NCI-H1417 (cell line): ENCODE data around the gene RUVBL1.
"Not testable (repeated sequence)": the region's sequence is repeated elsewhere in the genome, so short reads cannot be mapped to it uniquely, and the experiment has no call there.

ENCODE experiments used
- DNase-seq, 3 experiments: peaks; one replicate each; lab custom pipeline; 2025; lab: John Stamatoyannopoulos, UW

Gene RUVBL1

DNA sequence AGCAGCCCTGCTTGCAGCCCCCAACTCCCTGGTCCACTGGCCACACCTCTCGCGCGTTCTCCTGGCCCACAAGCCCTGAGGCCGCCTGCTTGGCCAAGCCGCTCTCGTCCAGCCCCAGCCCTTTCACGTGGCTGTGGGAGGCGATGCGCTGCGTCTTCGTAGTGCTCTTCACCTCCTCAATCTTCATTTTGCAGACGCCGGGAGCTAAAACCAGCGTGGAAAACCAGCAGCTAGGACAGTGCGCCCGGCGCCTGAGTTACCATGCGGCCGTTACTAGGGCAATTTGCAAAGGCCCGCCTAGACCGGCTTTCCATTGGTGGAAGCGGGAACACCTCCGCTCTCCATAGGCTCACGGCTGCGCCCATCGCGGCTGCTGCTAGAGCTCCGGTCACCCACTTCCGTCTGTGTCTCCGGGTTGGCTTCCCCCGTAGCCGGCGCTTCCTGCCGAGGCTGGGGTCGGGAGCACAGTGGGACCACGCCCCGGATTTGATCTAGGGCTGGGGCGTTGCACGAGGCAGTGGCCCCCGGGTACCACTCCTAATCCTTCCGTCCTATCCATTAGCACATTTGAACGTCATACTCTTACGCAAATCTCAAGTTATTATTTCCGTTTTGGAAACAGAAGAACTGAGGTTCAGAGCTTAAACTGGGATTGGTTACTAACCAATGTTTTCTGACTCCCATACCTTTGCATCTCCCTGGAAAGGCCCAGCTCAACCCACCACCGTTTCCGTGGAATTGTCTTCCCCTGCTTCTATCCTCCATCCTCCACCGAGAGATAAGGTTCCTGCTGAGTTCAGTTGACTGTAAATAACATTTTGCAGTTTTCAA lies at the start of gene RUVBL1:
RUVBL1 (minus strand) TSS at position 275 of the 831 bp plus-strand sequence; CDS start at position 187, 88 bp downstream.
- peak; percentile 97 to 100 (median 100) for DNase-seq

GRCh38 chr3:128173200-128173599 lies 49.6 kb upstream of the RUVBL1 start:
- no peak for DNase-seq

DNA sequence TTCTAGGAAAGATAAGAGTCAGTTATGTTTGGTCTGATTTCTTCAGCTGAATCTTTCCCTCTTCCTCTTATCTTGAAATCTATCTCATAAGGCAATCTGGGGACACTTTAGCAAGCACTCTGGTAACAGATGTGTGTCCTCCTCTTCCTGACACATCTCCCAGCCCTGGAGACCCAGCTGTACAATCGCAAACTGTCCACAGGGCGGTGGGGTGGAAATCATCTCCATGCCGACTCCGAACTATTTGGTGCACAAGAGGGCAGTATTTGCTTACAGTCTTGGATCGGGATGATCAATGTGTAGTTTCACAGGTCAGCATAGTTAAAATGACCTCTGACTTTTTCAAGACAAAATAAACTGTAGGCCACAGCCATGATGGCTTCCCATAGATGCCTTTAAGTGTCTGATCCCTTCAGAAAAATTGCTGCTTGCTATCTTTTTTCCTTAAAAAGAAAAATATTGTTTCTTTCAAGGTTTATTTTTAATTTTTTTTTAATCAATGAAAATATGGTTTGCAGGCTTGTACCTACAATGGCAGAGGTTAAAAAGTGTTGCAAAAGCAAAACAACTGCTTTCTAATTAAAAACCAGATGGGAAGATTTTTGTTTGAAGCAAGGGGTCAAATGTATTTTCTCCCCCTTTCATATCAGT lies 47.4 kb upstream of the RUVBL1 start:
- peak; percentile 14 to 94 (median 79) for DNase-seq

GRCh38 chr3:128168836-128169235 lies 45.2 kb upstream of the RUVBL1 start:
- no peak for DNase-seq

DNA sequence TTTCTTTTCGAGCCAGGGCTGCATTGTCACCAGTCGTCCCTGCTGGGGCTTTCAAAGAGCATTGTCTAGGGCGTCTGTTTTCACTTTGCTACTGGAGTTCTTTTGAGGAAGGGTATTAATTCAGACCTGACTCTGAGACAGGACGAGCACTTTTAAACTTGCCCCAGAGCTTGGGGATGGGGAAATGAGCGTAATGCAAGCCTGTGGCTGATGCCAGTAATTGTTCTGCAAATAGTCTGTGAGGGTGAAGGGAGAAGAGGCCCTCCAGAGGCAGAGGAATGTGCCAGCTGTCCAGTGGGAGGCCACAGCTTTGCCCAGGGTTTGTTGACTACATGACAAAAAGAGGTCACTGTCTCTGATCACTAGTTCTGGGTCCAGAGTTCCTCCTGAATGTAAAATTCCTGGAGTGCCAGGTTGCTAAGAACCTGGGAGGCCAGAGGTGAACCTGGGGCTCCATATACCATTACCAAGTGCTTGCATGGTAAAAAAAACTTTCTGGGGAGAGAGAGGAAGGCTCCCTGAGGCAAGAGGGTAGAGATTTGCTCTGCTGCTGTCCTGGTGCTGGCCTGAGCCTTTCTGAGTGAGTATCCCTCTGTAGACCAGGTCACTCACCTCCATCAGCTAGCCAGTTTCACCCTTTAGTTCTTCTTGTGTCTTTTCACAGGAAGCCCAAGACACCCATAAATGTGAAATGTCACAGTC lies 44.5 kb upstream of the RUVBL1 start:
- DNase-seq, result no peak

- DNase-seq, result no peak
These were observed 44.0 kb upstream of the RUVBL1 start for GRCh38 chr3:128167646-128167972.

- DNase-seq, result no peak
These were observed 43.4 kb upstream of the RUVBL1 start for GRCh38 chr3:128166971-128167453.

- DNase-seq, result no peak
These were observed 39.8 kb upstream of the RUVBL1 start for GRCh38 chr3:128163432-128163831.

DNA sequence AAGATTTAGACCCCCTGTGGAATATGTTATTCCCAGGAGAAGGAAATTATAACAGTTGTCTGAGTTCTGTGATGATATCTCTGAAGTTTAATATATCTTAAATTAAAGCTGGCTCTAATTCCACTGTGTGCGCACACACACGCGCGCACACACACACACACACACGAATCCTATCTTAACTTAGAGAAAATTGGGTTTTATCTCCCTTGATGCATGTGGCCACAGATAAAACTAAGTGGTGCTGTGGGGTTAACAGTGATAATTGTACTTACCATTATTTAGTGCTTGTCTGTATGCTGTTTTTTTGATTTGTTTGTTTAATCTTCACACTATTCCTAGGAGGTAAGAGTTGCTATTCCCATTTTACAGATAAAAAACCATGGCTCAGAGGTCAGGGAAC lies 37.0 kb upstream of the RUVBL1 start:
- DNase-seq, result no peak

GRCh38 chr3:128155616-128156360 lies 32.2 kb upstream of the RUVBL1 start:
- no peak for DNase-seq

- not testable (repeated sequence) for DNase-seq
These were observed 30.7 kb upstream of the RUVBL1 start for GRCh38 chr3:128154354-128154753.

GRCh38 chr3:128153156-128154041 lies 29.8 kb upstream of the RUVBL1 start, which contains the start of gene EEFSEC:
TSS of gene EEFSEC (plus strand) at chr3:128153481. CDS start at chr3:128153508, 27 bp downstream.
- DNase-seq, result peak; percentile 77 to 98 (median 93)

DNA sequence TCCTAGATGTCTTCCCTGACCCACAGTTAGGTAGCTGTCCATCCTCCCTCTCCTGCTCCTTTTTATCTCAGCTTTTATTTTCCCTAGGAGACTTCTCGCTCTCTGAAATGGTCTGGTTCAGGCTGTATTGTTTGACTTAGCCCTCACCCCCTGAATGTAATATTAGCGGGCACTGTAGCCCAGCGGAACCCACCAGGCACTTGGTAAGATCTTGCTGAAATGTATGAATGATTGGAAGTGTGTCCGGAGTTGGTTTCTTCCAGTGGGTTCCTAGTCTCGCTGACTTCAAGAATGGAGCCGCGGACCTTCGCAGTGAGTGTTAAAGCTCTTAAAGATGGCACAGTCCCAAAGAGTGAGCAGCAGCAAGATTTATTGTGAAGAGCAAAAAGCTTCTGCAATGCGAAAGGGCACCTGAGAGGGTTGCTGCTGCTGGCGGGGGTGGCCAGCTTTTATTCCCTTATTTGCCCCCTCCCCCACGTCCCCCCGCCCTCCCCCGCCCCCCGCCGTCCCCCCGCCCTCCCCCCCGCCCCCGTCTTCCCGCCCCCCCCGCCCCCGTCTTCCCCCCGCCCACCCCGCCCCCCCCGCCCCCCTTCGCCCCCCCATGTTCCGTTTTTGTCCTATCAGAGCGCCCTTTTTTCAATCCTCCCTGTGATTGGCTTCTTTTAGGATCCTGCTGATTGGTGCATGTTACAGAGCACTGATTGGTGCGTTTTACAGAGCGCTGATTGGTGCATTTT lies 29.0 kb upstream of the RUVBL1 start:
- peak in 1 of 3 experiments; percentile 42 for DNase-seq

GRCh38 chr3:128151758-128152274 lies 28.2 kb upstream of the RUVBL1 start:
- DNase-seq, result no peak

DNA sequence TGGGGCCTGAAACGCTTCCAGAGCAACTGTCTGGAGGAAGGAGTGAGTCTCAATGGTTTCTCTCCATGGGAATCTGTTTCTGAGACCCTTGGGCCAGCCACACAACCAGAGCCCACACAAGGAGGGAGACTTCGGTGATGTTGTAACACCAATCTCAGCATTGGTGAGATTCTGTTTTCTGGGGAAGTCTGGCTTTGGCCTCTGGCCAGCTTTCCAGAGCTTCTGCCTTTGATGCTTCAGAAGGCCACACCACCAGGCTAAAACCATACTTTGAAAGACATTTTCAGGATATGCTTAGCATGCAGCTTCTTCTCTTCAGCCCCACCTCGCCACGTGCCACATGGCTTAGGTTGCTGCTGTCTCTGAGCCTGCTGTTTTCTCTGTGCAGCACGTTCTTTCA lies 26.0 kb upstream of the RUVBL1 start:
- DNase-seq, result no peak

- no peak for DNase-seq
These were observed 22.6 kb upstream of the RUVBL1 start for GRCh38 chr3:128146201-128146600.

DNA sequence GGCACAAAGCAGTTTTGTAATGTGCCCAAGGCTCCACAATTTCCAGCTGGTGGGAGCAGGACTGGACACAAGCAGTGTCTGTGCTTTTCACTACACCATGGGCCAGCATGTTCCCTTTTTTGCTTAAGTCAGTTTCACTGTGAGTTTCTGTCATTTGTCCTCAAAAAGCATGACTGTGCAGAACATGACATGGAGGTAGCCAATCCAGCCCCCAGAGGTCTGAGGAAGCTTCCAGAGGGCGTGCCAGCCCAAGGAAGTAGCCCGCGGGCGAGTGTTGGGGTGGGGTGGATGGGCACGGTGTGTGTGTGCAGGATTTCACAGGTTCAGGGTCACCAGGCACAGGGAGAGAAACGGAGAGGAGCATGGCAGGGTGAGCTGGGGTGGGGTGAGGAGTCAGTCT lies 21.7 kb upstream of the RUVBL1 start:
- DNase-seq, result no peak

GRCh38 chr3:128144512-128145187 lies 21.0 kb upstream of the RUVBL1 start:
- no peak for DNase-seq

DNA sequence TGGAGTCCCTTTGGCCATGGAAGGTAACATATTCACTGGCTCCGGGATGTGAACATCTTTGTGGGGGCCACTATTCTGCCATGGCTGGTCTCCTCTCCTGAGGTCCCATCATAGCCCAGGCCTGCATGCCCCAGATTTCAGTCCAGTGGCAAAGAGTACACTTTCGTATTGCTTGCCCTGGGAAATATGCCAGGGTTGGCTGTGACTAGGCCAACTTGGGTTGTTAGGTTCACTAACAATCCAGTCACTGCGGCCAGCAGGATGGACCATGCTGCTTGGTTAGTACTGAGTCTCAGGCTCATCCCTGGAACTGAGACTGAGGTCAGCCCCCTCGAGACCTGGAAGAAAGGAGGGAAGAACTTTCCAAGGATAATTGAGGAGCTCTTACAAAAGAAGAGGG lies 19.9 kb upstream of the RUVBL1 start:
- DNase-seq, result no peak
